Endometrial microvascular endothelial cells (primary cell): ENCODE measurements around the gene C1orf74. TPM values are rescaled to one million over a fixed set of nuclear protein-coding genes. Genes with fewer than 3 reads are reported as not detected.

Experiments
- total RNA-seq: library from RNA; depleted of rRNA; stranded (reverse); fragments of >200 nt; gene quantifications from one replicate; pipeline ENCODE4 v1.2.3, GENCODE V29; 2015; ENCODE audit errors: inconsistent ontology term

Gene C1orf74
- total RNA-seq, 1 donor from 2014 or later: 3.7 TPM

Other genes with a start within 250 kb of the C1orf74 start
- 0.37 TPM for gene CAMK1G, start 200.8 kb downstream of the C1orf74 start, total RNA-seq
- 15.8 TPM for gene LAMB3, start 132.1 kb downstream of the C1orf74 start, total RNA-seq
- gene G0S2, start 109.1 kb downstream of the C1orf74 start, total RNA-seq: 34.6 TPM
- 0.46 TPM for gene HSD11B1, start 79.7 kb downstream of the C1orf74 start, total RNA-seq
- not detected for gene TRAF3IP3, start 28.5 kb downstream of the C1orf74 start, total RNA-seq
- 0.37 TPM for gene IRF6, start 21.6 kb upstream of the C1orf74 start, total RNA-seq
- gene UTP25, start 43.4 kb upstream of the C1orf74 start, total RNA-seq: 7.8 TPM
- 1.1 TPM for gene SYT14, start 153.7 kb upstream of the C1orf74 start, total RNA-seq